H1 (cell line): ENCODE results near the gene NAA25. TPM values are rescaled to one million over a fixed set of nuclear protein-coding genes. Genes with fewer than 3 reads are reported as not detected.

Source experiments
- CHD2 ChIP-seq: IDR thresholded peaks from 2 replicates; pipeline ENCODE4 v1.6.1; 2012; ENCODE audit warnings: low read length, improper control_type of control experiment
- E2F6 ChIP-seq: IDR thresholded peaks from 2 replicates; pipeline ENCODE4 v1.6.1; 2012; ENCODE audit warnings: inconsistent platforms
- NANOG ChIP-seq: IDR thresholded peaks from 2 replicates; pipeline ENCODE4 v1.6.1; 2011; ENCODE audit warnings: low read length, low read depth, mild to moderate bottlenecking, inconsistent platforms; ENCODE audit not compliant: insufficient read depth, poor library complexity, severe bottlenecking
- RAD21 ChIP-seq, 2 experiments: IDR thresholded peaks in 1 of 2; conservative IDR thresholded peaks in 1 of 2; 2 replicates each; pipeline ENCODE4 v1.6.1; 2011; ENCODE audit warnings: low read depth in 2 of 2, low read length in 2 of 2, improper control_type of control experiment in 1 of 2, inconsistent platforms in 1 of 2, mild to moderate bottlenecking in 1 of 2, moderate library complexity in 1 of 2
- TEAD4 ChIP-seq: IDR thresholded peaks from 2 replicates; pipeline ENCODE4 v1.6.1; 2012; ENCODE audit warnings: low read depth, low read length, inconsistent platforms, mixed read lengths
- polyA plus RNA-seq, 7 experiments: library from polyadenylated mRNA; depleted of rRNA in 3 of 7; stranded (reverse) in 5 of 7; unstranded in 2 of 7; fragments of >200 nt in 5 of 7; fragments of 200-250 nt in 2 of 7; gene quantifications; 1 replicate in 5 of 7; 2 replicates in 1 of 7; 4 replicates in 1 of 7; pipeline versions ENCODE4 v1.2.1 to v1.2.3, GENCODE V29; 2011 to 2013; ENCODE audit warnings: missing spikeins in 2 of 7, mixed read lengths in 2 of 7
- total RNA-seq: library from RNA; stranded (reverse); fragmentation: NEBNext Ultra II Directional; extraction: Animal tissue kit (Norgen Biotek cat#: 25700); gene quantifications from 2 replicates; pipeline ENCODE4 v1.2.1, GENCODE V29; 2021

NAA25 gene
- total and polyA plus RNA-seq, 2 of the 8 experiments (the other 6 are each of a cell fraction or from before 2014, with no cell fraction given): 10.8 to 60.3 TPM

GRCh38 chr12:112125250-112125999 is 16.8 kb upstream of the NAA25 start, which contains the start of gene TRAFD1 (continued):
- TF ChIP-seq NANOG (peak; percentile 69), CHD2 (peak; percentile 94), TEAD4 (no peak), E2F6 (peak; percentile 38), RAD21 (IDR thresholded peaks at IDR 0.05 in 1 of 2, conservative IDR thresholded peaks at IDR 0.05 in 1 of 2; ENCODE audit: low read depth in 2 of 2, low read length in 2 of 2) (no peak)
